Psoas muscle (tissue), 8 donors: ENCODE results near the gene EYA2. TPM values are rescaled to one million over a fixed set of nuclear protein-coding genes. Genes with fewer than 3 reads are reported as not detected.

Experiments
- ATAC-seq, 4 donors: fragments of 200-7000 bp; cut with Tn5 transposase; one replicate each; pipeline ENCODE4 v1.9.1; 2020; ENCODE audit warnings: moderate library complexity in 3 of 4, mild to moderate bottlenecking in 2 of 4
- DNase-seq, 2 donors: peaks; one replicate each; pipeline ENCODE4 v3.0.0-alpha.2; 2020
- H3K27ac ChIP-seq: fragments of 200-600 bp; one replicate; pipeline ENCODE4 v1.8.0; 2022
- H3K27me3 ChIP-seq, 3 donors: fragments of 200-600 bp in 1 of 3; one replicate each; pipeline versions ENCODE4 v1.6.1 to v1.8.0; 2013 to 2022; ENCODE audit warnings: low read length in 2 of 3, mild to moderate bottlenecking in 2 of 3, moderate library complexity in 1 of 3; ENCODE audit not compliant: insufficient read depth in 3 of 3
- H3K36me3 ChIP-seq, 2 donors: fragments of 200-600 bp in 1 of 2; one replicate each; pipeline versions ENCODE4 v1.6.1 to v1.8.0; 2013 to 2022; ENCODE audit warnings: low read depth in 1 of 2, mild to moderate bottlenecking in 1 of 2, moderate library complexity in 1 of 2; ENCODE audit not compliant: insufficient read depth in 1 of 2
- H3K4me1 ChIP-seq: fragments of 200-600 bp; one replicate; pipeline ENCODE4 v1.8.0; 2022
- H3K4me3 ChIP-seq: fragments of 200-600 bp; one replicate; pipeline ENCODE4 v1.8.0; 2022; ENCODE audit warnings: mild to moderate bottlenecking
- H3K9me3 ChIP-seq: fragments of 200-600 bp; one replicate; pipeline ENCODE4 v1.8.0; 2022
- CTCF ChIP-seq: fragments of 200-600 bp; IDR thresholded peaks from one replicate; pipeline ENCODE4 v1.8.0; 2022; ENCODE audit warnings: antibody characterized with exemption
- WGBS, 3 donors: extraction: QIAGEN DNeasy Blood & Tissue Kit; methylation state at CpG; one replicate each; pipeline versions ENCODE4 v1.1.6 to v1.1.7; 2013; 5-methylcytosine and 5-hydroxymethylcytosine counted together
- intact Hi-C, 2 donors: fragments of 100-400 bp; cut with DNase I; formaldehyde crosslinking; loops; one replicate each; pipeline versions ENCODE4 v1.11.0 to v1.14.2; 2022
- polyA plus RNA-seq, 3 donors: library from polyadenylated mRNA; stranded (reverse); fragments of 200-250 nt; gene quantifications; one replicate each; pipeline ENCODE4 v1.2.3, GENCODE V29; 2013
- total RNA-seq, 4 donors: library from RNA; stranded (reverse); fragmentation: NEBNext Ultra II Directional in 2 of 4; extraction: Animal tissue kit (Norgen Biotek cat#: 25700) in 2 of 4; gene quantifications; one replicate each; pipeline versions ENCODE4 v1.2.1 to v1.2.4, GENCODE V29; 2021 to 2023
- donor health status: healthy with polysubstance abuse.
- donor health status: DM: no; HTN: no; CAD: no; lungs with moderate emphysema.
- donor health status: Bipolar disorder and iron deficiency.
- donor health status: healthy.
- donor health status: DM: yes; HTN: yes; CAD: no.
- donor health status: DM: no; HTN: no; CAD: no.
- donor health status: DM: no; HTN: no; CAD: no.
- donor health status: DM: yes; HTN: yes; CAD: no.

EYA2 gene
- total and polyA plus RNA-seq, 7 donors: 0.72 to 4.0 (median 2.0) TPM

- Histone ChIP-seq H3K36me3 (peaks cover 18 to 97% of the 10 kb centered on the region in 2 donors), H3K9me3 (no peaks in the 10 kb centered on the region), H3K27ac (no peak overlapping the region), H3K4me1 (no peaks in the 10 kb centered on the region), H3K27me3 (no peaks in the 10 kb centered on the region), H3K4me3 (no peak overlapping the region)
- intact Hi-C loops: no loop called here
- WGBS, 3 donors: 90 to 95% (median 94%) methylated on average over 12 of the region's 12 CpGs
- no peak for ATAC-seq
- no peak for DNase-seq
- no peak for TF ChIP-seq CTCF
Measured at GRCh38 chr20:47222468-47223119, 328.0 kb downstream of the EYA2 start.

GRCh38 chr20:47223896-47224295, 329.3 kb downstream of the EYA2 start:
- Histone ChIP-seq H3K4me3 (no peak overlapping the region), H3K36me3 (peaks cover 17 to 99% of the 10 kb centered on the region in 2 donors), H3K27ac (no peak overlapping the region), H3K4me1 (no peaks in the 10 kb centered on the region), H3K9me3 (no peaks in the 10 kb centered on the region), H3K27me3 (no peaks in the 10 kb centered on the region)
- ATAC-seq: no peak
- TF ChIP-seq CTCF: no peak
- no peak for DNase-seq
- intact Hi-C loops: no loop called here
- whole genome bisulfite sequencing, 3 donors: 91 to 100% (median 100%) methylated on average over 1 of the region's 1 CpG

- 84 to 91% (median 86%) methylated on average over 10 to 11 of the region's 11 CpGs for WGBS, 3 donors
- H3K9me3 ChIP-seq: no peaks in the 10 kb centered on the region
- no peaks in the 10 kb centered on the region for H3K4me1 ChIP-seq
- no peak for TF ChIP-seq CTCF
- peaks cover 19 to 99% of the 10 kb centered on the region in 2 donors for H3K36me3 ChIP-seq
- H3K27me3 ChIP-seq: no peaks in the 10 kb centered on the region
- no peak overlapping the region for H3K27ac ChIP-seq
- H3K4me3 ChIP-seq: no peak overlapping the region
- intact Hi-C loops: no loop called here
- DNase-seq (peak in 1 of 2 donors; percentile 47), ATAC-seq (peak; percentile 21 to 56 (median 34))
Measured at GRCh38 chr20:47224300-47224791, 329.7 kb downstream of the EYA2 start.

- no peaks in the 10 kb centered on the region for H3K9me3 ChIP-seq
- H3K27me3 ChIP-seq: no peaks in the 10 kb centered on the region
- WGBS, 3 donors: 95 to 98% (median 96%) methylated on average over 4 of the region's 4 CpGs
- intact Hi-C loops: no loop called here
- DNase-seq (no peak), ATAC-seq (no peak)
- no peak overlapping the region for H3K4me3 ChIP-seq
- H3K36me3 ChIP-seq: peaks cover 21 to 99% of the 10 kb centered on the region in 2 donors
- TF ChIP-seq CTCF: no peak
- no peak overlapping the region for H3K27ac ChIP-seq
- no peaks in the 10 kb centered on the region for H3K4me1 ChIP-seq
Measured at GRCh38 chr20:47224857-47225256, 330.2 kb downstream of the EYA2 start.

GRCh38 chr20:47225458-47225857, 330.8 kb downstream of the EYA2 start:
- TF ChIP-seq CTCF: no peak
- 81 to 100% (median 88%) methylated on average over 1 of the region's 1 CpG for WGBS, 3 donors
- peaks cover 18 to 97% of the 10 kb centered on the region in 2 donors for H3K36me3 ChIP-seq
- intact Hi-C loops: no loop called here
- no peaks in the 10 kb centered on the region for H3K9me3 ChIP-seq
- no peaks in the 10 kb centered on the region for H3K4me1 ChIP-seq
- no peak for DNase-seq
- no peak for ATAC-seq
- H3K27me3 ChIP-seq: no peaks in the 10 kb centered on the region
- H3K27ac ChIP-seq: no peak overlapping the region
- no peak overlapping the region for H3K4me3 ChIP-seq
